HL-60/S4 (cell line): Measurements from ENCODE around the gene FAM47E.
"Not testable (repeated sequence)": the region's sequence is repeated elsewhere in the genome, so short reads cannot be mapped to it uniquely, and the experiment has no call there.

Source experiments
- in situ Hi-C: fragments of 300-500 bp; cut with MboI; formaldehyde crosslinking; loops from 2 replicates; pipeline ENCODE4 v1.14.3; 2022; ENCODE audit warnings: low sequenced_read_pairs

The FAM47E gene

DNA sequence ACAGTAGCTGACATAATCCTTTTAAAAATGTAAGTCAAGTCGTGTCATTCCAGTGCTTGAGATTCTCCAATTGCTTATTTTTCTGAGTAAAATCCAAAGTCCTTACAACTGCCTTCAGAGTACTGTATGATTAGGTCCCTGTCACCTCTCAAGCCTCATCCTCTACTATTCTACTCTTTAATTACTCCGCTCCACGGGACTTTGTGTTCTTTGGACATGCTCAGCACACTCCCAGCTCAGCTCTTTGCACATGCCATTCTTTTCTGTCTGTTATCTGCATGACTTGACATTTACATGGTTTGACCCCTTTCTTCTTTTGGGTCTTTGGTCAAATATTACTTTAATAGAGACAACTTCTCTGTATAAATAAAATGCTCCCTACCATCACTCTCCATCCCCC, 15.1 kb downstream of the FAM47E start:
- in situ Hi-C loops, result no loop called here

DNA sequence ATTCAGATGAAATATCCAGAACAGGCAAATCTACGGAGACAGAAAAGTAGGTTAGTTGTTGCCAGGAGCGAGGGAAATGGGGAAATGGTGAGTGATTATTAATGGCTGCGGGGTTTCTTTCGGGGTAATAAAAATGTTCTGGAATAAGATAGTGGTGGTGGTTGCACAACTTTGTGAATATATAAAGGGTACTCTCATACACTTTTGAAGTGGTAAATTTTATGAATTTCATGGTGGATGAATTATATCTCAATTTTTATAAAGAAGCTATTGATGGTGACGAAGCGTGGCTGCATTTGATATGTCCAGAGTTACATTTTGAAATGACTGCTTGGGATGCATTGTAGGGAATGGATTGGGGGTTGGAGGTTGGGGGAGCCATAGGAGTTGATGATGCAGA, 16.3 kb downstream of the FAM47E start:
- in situ Hi-C loops, result no loop called here

DNA sequence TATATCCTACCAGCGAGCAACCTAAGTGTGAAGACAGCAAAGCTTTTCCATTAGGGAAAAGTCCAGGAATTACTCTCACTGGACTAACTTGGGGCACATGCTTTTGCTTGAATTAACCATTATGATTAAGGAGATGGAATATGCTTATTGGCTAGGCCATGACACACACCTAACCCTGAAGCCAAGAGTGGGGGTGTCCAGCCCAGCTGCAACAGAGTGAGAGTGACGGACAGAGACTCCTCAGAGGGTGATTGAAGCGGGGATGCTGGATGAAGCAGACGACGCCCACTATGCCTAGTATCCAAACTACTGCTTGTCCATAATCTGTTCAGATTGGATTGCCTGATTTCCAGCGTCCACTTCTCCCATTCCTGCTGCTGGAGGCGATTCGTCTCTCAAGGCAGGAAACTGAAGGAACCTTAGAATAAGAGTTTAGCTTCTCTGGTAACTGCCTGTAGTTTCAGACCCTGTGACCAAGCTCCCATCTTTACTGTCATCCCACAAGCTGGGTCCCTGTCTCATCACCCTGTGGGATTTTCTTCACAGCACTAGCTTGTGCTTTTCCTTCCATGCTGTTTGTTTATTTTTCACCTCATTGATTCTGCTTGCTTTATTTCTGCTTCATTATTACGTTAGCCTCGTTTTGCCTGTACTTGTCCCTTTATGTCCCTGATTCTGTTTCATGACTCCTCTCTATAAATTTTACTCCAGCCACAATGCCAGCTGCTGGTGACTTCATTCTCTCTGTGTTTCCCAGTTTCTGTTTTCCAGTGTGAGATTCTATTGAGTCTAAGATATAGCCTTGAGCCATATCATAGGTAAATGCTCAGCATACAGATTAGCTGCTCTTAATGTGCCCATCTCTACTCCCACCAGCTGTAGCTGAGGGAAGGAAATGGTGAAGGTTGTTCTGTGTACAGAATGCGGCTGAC, 19.0 kb downstream of the FAM47E start:
- in situ Hi-C loops, result no loop called here

DNA sequence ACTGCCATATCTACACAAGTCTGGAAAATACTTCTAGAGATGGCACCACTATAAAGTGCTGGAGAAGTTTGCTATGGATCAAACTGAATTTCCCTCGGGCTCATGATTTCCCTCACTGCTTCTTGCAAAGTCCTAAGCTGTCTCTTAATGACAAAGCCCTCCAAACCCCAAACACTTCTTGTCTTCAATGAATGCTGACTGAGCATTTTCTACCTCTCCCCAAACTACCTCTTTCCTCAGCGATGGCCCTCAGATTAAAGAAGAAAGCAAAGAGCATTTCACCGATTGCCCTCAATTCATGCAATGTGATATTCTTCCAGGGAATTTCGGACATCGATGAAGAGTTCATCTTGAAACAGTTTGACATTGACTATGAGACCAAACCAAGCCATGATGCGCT, 19.7 kb downstream of the FAM47E start:
- in situ Hi-C loops, result no loop called here

DNA sequence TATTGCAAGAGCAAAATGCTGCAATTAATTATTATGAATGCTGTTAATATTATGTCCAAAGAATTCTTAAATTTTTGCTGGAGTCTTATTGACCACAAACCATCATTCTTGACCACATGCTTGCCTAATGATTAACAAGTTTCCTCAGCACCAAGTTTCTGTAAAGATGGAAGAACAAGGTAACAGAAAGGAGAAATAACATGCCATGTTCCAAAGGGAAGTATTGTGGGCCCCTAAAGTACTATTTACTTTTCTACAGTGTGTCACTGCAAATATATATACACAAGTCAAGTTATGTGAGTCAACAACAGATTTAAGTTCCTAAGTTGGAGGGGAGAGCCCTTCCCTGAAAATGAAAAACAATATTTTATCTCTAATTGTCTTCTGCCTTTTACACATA, 20.6 kb downstream of the FAM47E start:
- in situ Hi-C loops, result no loop called here

DNA sequence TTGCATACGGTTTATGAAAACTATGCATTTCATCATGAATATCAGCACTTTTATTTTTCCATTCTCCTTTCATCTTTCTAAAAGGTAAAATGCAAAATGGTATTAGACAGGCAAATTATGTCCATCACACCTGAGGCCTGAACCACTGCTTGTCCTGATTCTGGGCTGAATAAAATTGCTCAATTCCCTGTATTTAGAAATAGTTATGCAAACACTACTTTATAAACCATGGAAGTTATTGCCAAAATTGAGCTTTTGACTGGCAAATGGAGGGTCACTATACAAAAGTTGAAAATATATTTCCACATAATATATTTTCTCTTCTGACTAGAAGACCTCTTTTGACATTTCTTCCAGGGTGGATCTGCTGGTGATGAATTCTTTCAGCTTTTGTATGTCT, 21.1 kb downstream of the FAM47E start:
- in situ Hi-C loops, result no loop called here

DNA sequence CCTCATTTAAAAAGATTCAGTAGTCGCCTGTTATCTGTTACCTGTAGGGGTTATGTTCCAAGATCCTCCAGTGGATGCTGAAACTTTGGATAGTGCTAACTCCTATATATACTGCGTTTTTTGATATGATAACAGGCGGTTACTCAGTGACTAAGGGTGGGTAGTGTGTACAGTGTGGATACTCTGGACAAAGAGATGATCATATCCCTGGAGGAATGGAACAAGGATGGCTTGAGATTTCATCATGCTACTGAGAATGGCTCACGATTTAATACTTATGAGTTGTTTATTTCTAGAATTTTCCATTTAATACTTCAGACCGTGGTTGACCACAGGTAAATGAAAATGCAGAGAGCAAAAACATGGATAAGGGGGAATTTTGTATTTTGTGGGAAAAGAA, 21.5 kb downstream of the FAM47E start:
- in situ Hi-C loops, result no loop called here

DNA sequence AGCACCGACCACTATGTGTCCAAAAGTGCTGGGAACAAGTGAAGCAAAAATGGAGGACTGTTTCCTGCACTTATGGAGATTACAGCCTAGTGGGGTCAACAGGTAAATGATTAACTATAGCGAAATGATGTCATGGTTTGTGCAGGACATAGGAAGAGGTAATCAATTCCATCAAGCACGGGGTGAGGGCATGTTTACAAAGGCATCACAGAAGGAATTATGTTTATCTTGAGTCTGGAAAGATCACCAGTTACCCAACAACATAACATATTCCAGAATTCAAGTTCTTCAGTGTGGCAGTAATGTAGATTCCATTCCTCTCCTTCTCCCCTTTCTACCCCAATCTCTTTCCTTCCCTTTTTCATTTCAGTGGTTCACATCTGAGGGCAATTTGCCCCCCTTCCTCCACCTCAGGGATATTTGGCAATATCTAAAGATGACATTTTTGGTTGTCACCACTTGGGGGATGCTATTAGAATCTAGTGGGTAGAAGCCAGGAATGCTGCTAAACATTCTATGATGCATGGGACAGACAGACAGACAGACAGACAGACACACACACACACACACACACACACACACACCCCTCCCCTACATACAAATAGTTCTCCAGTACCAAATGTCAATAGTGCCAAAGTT, 24.1 kb downstream of the FAM47E start:
- in situ Hi-C loops, result no loop called here

DNA sequence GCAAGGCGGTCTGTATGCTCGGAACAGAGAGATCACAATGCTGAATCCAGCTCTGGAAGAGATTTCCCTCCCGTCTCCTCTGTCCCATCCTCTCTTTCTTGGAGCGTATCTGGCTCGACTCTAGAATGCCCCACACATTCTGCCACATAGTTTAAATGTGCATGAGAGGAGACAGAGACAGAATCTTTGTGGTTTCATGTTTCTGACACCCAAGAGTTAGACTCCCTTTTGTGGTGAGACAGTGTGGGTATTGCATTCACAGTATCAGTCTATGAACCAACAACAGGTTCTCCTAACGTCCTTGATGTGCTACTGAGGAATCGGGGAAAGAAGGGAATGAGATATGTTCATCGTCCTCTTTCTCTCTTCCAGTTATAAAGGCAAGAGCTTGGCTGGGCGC, 25.3 kb downstream of the FAM47E start:
- in situ Hi-C loops, result no loop called here

DNA sequence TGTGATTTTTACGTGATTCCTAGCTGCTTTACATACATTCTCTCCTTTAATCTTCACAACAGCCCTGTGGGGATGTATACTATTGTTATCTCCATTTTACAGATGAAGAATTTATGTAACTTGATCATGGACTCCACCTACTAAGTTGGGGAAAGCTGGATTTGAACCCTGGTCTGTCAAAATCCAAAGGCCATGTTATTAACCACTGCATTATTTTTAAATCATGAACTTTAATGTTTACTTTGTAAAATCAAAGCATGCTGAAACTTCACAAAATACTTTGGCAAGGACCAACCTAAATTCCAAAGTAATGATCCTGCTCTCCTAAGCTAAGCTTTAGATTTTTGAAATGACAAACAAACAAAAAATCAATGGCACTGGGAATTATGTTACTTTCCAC, 26.1 kb downstream of the FAM47E start:
- in situ Hi-C loops, result no loop called here

DNA sequence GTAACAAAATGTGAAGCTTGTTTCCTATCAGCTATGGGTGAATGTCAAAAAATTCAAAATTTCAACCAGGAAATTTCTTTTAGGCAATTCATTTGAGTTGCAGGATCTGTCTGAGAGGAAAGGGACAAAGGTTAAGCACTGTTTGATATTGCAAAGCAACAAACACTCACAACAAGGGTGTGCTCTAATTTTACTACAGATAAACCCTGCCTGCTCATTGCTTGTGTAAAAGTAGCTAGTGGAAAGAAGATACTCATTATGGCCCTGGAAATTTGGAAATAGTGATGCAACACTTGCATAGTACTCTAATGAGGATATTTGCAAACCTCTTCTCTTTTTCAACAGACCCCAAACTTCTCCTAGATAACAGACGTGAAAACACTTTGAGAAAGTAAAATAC, 27.1 kb downstream of the FAM47E start:
- in situ Hi-C loops, result no loop called here

DNA sequence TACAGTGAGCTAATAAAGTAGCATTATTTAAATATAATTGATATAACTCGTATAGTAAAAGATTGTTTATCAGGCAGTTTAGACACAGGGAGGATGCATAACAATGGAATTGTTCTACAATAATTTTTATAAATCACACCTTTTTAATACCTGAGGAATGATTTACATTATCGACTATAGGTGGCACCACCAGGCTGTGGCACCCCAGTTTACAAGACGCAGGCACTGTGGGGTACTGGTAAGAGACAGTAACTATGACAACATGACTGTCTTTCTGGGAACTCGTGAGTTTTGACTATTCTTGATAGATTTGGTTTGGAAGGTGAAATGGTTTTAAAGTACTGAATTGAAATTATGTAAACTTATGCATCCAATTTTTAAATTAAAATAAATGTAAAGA, 27.9 kb downstream of the FAM47E start:
- in situ Hi-C loops, result no loop called here

DNA sequence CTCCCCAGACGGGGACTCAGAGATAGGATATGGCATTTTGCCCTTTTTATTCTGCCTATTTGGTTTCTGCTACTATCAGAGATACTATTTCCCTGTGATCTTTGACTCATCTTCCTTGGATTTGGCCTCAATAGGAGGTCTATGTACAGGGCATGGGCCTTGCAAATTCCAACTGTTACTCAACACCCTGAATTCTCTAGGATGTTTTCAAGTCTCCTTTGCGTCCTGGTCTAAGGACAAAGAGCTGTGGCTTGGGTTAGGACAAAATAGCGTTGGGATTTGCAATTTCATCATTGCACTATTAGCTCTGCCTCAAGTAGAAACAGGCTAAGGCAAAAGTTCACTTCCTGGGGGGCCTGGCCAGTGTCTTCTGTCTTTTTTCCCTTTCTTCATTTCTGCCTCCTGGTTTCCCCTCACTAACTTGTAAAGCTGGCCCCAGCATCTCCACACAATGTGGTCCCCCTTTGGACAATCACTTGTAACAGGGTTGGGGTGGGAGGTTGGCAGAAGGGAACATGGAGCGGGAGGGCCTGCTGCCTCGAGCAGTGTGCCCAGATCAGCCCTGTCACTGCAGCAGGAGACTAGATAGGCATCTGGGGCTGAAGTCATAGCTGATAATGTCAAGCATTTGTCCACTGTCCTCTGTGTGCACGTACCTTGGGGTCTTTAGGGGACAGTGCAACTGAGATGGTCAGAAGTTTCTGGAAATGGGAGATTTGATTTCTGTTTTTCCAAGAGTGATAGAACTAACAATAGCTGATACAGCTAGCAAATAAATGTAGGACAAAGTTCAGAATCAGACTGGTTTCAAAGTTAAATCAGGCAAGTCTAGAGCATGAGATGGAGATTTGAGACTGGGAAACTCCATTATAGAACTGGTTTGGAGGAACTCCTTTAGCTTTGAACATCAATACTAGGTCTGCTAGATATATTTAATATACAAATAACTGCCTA, 29.2 kb downstream of the FAM47E start:
- in situ Hi-C loops, result no loop called here

DNA sequence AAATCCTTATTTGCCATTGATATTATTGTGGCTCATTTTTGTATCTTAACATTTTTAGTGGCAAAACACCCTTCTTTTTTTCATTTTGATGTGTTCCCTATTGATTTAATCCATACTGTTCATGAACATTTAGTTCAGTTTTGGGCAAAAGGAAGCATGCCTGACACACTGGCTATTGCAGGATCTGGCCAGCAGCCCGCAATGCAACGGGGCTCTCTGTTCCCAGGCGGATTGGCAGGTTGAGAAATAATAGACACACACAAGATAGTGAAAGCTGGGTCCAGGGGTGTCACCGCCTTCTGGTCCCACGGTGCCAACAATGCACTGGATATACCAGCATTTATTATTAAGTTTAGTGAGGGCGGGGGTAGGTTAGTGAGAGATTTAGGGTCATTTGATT, 30.1 kb downstream of the FAM47E start:
- in situ Hi-C loops, result not testable (repeated sequence)

DNA sequence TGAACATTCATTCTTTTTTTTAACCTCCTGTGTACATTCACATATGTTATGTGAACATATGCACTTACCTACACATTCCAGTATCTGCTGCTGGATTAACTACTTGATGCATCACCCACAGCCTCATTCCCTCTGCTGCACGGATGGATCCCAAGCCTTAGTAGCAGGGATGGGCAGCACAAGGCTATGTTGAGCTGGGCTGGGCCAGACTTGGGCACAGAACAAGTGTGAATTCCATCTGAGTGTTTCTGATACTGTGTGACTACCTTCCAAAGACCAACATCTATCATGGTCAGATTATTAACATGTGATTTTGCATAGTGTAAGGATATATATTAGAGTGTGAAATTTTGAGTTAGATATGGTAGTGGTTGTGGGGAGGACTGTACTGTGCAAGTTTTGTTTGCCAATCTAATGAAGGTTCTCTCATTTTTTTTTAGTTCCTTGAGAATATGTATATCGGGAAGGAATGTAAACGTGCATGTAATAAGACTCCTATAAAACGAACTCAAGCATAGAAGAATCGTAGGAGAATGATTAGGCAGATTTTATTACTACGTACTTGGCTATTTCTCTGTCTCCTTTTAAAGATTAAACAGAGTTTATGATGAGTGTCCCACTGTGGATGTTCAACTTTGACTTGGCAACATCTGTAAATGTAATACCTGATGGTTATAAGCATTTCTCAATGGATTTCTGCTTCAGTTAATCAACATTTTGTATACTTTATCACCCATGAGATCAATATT, 31.6 kb downstream of the FAM47E start:
- in situ Hi-C loops, result no loop called here

DNA sequence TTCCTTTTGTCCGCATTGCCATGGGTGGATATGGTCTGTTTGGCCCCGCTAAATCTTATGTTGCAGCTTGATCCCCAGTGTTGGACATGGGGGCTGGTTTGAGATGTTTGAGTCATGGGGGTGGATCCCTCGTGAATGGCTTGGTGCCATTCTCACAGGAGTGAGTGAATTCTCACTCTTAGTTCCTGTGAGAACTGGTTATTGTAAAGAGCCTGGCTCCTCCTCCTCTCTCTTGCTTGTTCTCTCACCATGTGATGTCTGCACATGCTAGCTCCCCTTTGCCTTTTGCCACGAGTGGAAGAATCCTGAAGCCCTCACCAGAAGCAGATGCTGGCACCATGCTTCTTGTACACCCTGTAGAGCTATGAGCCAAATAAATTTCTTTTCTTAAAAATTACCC, 32.4 kb downstream of the FAM47E start:
- in situ Hi-C loops, result no loop called here

DNA sequence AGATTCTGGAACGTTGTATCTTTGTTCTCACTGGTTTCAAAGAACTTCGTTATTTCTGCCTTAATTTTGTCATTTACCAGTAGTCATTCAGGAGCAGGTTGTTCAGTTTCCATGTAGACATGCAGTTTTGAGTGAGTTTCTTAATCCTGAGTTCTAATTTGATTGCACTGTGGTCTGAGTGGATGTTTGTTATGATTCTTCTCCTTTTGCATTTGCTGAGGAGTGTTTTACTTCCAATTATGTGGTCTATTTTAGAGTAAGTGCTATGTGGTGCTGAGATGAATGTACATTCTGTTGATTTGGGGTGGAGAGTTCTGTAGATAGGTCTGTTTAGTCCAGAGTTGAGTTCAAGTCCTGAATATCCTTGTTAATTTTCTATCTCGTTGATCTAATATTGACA, 36.3 kb downstream of the FAM47E start:
- in situ Hi-C loops, result not testable (repeated sequence)

DNA sequence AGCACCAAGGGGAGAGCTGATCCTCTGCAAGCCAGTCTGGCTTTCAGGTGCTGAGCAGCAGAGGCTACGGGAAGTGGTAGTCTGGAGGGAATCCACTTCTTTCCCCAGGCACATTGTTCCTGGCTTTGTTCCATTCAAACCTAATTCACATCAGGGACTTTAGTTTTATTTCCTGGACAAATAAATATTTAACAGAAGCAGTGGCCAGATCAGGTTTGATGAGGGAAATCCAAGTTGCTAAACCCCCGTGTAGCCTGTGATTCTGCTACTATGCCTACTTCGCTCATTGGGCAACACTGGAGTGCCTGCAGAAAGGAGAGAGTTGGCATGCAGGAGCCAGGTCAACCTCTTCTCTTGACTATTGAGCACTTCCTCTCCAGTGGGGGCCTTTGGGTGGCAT, 41.2 kb downstream of the FAM47E start:
- in situ Hi-C loops, result no loop called here

DNA sequence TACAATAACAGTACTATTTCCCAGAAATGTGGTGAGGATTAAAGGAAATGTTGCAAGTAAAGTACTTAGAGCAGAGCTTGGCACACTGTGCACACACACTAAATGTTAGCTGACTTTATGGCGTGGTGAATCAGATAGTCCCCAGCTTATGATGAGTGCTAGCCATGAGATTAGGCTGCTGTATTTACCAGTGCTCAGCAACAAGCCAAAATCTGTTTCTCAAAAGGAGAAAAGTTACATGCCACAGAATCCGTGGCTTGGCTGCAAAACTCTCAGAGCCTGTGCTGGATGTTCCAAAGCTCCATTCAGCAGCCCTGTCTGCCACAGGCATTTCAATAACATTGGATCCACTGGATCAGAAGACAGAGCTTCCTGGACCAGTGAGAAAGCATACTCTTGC, 42.3 kb downstream of the FAM47E start:
- in situ Hi-C loops, result no loop called here

DNA sequence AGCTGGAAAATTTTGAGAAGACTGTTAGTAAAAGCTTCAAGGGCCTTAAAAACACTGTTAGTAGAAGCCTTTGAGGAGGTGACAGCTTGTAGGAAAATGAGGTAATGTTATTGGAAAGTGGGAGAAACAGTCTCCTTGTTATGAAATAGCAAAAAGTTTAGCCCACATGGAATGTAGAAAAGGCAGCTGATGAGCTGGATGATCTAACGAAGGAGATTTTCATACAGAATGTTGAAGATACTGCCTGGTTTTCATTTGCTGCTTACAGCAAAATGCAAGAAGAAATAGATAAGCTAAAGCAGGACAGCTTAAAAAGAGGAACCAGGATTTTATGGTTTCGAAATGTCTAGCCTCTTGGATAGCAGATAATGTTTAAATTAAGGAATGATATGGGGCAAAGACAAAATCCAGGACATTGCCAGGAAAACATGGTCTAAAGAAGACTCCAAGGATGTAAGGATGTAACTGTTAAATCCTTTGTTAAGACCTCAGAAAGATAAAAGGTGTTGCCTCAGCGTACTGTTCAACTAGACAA, 44.8 kb downstream of the FAM47E start:
- in situ Hi-C loops, result no loop called here
